ENCODE results near the gene CRABP1. TPM values are rescaled to one million over a fixed set of nuclear protein-coding genes. Genes with fewer than 3 reads are reported as not detected.
A peak's percentile ranks its signal among the peaks of the same experiment; 100 is the strongest.

CRABP1 gene
- total RNA-seq, 1 donor from 2014 or later: not detected

DNA sequence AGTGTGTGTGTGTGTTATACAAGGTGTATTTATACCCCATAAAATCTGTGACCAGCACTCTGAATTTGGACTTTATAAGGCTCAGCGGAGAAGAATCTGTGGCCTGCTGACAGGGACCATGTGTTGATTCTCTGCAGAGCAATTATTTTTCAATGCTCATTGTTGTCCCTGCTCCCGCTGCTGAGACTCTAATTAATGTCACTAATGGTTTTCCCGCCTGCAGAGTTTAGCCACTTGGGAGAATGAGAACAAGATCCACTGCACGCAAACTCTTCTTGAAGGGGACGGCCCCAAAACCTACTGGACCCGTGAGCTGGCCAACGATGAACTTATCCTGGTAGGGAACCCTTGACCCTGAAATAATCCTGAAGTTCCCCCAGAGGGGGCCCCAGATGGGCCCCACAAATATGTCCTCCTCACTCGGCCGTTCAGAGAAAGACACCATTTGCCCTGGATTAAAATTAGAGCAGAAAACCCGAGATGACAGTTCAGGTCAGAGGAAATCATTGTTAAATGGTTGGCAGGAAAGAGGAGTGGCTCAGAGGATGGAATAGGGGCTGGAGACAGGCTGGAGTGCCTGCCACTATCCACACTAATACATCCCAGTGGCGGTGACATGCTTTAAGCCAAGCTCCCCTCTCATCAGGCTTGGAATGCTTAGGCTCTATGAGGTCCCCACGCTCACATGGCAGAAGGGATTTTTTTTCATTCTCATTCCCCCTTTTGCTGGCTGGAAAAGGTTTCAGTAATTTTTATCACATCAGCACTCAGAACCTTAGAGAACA, 3.3 kb downstream of the CRABP1 start:
- FAIRE-seq (no peak), DNase-seq (ENCODE audit: low read depth) (no peak)
- no peak overlapping the region for H3K4me3 ChIP-seq (ENCODE audit: low read depth, low read length)
- TF ChIP-seq, protein P1, sequence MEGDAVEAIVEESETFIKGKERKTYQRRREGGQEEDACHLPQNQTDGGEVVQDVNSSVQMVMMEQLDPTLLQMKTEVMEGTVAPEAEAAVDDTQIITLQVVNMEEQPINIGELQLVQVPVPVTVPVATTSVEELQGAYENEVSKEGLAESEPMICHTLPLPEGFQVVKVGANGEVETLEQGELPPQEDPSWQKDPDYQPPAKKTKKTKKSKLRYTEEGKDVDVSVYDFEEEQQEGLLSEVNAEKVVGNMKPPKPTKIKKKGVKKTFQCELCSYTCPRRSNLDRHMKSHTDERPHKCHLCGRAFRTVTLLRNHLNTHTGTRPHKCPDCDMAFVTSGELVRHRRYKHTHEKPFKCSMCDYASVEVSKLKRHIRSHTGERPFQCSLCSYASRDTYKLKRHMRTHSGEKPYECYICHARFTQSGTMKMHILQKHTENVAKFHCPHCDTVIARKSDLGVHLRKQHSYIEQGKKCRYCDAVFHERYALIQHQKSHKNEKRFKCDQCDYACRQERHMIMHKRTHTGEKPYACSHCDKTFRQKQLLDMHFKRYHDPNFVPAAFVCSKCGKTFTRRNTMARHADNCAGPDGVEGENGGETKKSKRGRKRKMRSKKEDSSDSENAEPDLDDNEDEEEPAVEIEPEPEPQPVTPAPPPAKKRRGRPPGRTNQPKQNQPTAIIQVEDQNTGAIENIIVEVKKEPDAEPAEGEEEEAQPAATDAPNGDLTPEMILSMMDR (IDR thresholded peaks at IDR 0.05; ENCODE audit: insufficient read depth, low read length, severe bottlenecking): no peak
- H3K27me3 ChIP-seq (ENCODE audit: control insufficient read depth, insufficient read depth, low read length): peaks cover 25% of the 10 kb centered on the region
- no peaks in the 10 kb centered on the region for H3K36me3 ChIP-seq (ENCODE audit: control insufficient read depth, insufficient read depth, low read length)

DNA sequence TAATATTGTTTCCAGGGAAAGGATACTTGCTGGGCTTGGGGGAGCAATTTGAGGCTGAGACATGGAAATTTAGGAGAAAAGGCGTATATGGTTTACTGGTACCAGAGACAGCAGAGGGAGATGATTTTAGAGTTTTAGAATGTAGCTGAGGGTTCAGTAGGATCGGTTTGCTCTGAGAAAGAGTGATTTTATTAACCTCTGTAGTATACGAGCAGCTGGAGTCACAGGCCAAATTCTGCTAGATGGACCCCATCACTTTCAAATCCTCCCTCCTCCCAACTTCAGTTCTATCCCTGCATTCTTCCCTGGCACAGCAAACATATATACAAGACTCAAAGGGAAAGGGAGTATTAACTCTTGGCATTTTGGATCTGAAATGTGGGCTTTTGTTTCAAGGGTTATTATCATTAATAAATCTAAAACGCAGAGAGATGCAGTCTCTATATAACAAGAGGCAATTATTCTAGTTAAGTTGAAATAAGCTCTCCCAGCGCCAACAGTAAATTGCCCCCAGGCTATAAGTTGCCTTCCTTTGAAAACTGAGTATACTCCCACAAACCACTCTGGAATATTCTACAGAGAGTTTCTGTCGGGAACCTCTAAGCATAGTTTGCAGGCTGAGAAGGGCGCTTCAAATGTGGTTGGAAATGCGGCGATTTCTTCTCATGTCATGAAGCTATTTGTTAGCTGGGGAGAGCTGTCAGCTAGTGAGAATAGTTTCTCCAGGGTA, 5.4 kb downstream of the CRABP1 start:
- Histone ChIP-seq H3K4me3 (ENCODE audit: low read depth, low read length) (no peak overlapping the region), H3K36me3 (ENCODE audit: control insufficient read depth, insufficient read depth, low read length) (no peaks in the 10 kb centered on the region), H3K27me3 (ENCODE audit: control insufficient read depth, insufficient read depth, low read length) (peaks cover 8% of the 10 kb centered on the region)
- DNase-seq (ENCODE audit: low read depth) (no peak), FAIRE-seq (no peak)
- TF ChIP-seq, protein P1 (IDR thresholded peaks at IDR 0.05; ENCODE audit: insufficient read depth, low read length, severe bottlenecking): no peak

DNA sequence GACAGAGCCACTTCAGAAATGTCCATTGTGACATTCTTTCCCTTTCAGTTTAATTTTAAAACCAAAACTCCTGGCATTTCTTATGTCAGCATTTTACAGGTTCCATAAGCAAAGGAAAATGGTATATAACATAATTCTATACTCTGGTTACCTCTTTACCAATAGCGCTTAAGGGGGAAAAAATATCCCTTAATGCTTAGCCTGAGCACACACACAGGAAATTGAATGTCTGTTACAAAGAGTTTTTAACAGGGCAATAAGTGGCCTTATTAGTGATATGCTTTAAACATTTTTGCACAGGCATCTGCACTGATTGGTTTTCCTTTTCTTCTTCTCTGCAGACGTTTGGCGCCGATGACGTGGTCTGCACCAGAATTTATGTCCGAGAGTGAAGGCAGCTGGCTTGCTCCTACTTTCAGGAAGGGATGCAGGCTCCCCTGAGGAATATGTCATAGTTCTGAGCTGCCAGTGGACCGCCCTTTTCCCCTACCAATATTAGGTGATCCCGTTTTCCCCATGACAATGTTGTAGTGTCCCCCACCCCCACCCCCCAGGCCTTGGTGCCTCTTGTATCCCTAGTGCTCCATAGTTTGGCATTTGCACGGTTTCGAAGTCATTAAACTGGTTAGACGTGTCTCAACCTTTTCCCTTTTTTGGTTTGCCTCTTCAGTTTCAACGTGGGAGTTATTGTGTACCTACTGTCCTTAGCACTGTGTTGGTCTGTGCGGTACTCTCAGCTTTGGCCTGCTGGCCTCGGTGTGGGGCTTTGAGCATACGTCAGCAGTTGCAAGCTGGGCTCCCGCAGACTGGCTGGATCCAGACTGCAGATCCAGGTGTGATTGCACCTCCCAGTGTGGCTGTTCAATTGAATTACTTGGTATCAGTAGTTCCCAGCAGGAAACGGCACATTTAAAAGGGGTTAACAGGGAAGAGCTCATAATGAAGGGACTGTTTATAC, 7.7 kb downstream of the CRABP1 start:
- no peaks in the 10 kb centered on the region for H3K36me3 ChIP-seq (ENCODE audit: control insufficient read depth, insufficient read depth, low read length)
- no peak overlapping the region for H3K4me3 ChIP-seq (ENCODE audit: low read depth, low read length)
- H3K27me3 ChIP-seq (ENCODE audit: control insufficient read depth, insufficient read depth, low read length): no peaks in the 10 kb centered on the region
- DNase-seq (ENCODE audit: low read depth) (peak; percentile 23), FAIRE-seq (peak; percentile 36)
- TF ChIP-seq, protein P1 (IDR thresholded peaks at IDR 0.05; ENCODE audit: insufficient read depth, low read length, severe bottlenecking): no peak

DNA sequence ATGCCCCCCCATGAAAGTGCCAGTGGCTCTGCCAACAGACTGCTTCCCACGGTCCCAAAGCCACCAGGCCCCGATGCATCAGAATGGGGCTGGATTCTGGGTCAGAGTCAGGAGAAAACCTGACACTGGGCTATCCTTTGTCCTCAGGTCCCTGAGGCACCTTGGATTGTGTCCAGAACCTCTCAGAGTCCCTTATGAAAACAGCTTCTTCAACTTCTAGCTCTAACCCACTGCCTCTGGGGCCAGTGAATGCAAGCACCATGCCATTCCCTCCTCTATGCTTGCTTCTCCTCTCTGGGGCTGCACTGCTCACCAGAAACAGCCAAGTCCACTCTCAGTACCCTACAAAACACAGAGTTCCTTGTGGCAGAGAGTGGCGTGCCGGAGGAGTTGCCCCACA, 9.9 kb downstream of the CRABP1 start:
- Histone ChIP-seq H3K27me3 (ENCODE audit: control insufficient read depth, insufficient read depth, low read length) (no peaks in the 10 kb centered on the region), H3K4me3 (ENCODE audit: low read depth, low read length) (no peak overlapping the region), H3K36me3 (ENCODE audit: control insufficient read depth, insufficient read depth, low read length) (no peaks in the 10 kb centered on the region)
- FAIRE-seq (no peak), DNase-seq (ENCODE audit: low read depth) (no peak)
- TF ChIP-seq, protein P1 (IDR thresholded peaks at IDR 0.05; ENCODE audit: insufficient read depth, low read length, severe bottlenecking): no peak

DNA sequence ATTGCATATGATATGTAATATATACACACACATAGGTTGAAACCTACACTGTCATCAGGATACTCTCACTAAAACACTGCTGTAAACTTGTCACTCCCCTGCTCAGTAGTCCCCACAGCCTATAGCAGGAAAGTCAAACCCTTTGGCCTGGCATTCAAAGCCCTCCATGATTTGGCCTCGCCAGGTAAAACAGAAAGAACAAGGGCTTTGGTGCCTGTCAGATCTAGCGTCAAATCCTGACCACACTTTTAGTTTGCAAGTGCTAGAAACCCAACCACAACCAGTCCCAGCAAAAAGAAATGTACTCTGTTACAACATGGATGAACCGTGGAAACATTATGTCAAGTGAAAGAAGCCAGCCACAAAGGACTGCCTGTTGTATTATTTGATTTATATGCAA, 11.4 kb downstream of the CRABP1 start:
- DNase-seq (ENCODE audit: low read depth) (no peak), FAIRE-seq (peak; percentile 40)
- TF ChIP-seq, protein P1 (IDR thresholded peaks at IDR 0.05; ENCODE audit: insufficient read depth, low read length, severe bottlenecking): no peak
- H3K36me3 ChIP-seq (ENCODE audit: control insufficient read depth, insufficient read depth, low read length): no peaks in the 10 kb centered on the region
- no peaks in the 10 kb centered on the region for H3K27me3 ChIP-seq (ENCODE audit: control insufficient read depth, insufficient read depth, low read length)
- H3K4me3 ChIP-seq (ENCODE audit: low read depth, low read length): no peak overlapping the region
